SH-SY5Y (cell line): ENCODE results near the gene SNCA.

Experiments used
- GATA2 ChIP-seq: IDR thresholded peaks from 2 replicates; pipeline ENCODE4 v1.6.1; 2011; ENCODE audit warnings: mild to moderate bottlenecking, low read depth, low read length
- GATA3 ChIP-seq: IDR thresholded peaks from 2 replicates; pipeline ENCODE4 v1.6.1; 2011; ENCODE audit warnings: low read depth, mild to moderate bottlenecking, low read length, moderate library complexity

GRCh38 chr4:89765528-89765927, 71.4 kb downstream of the SNCA start:
- TF ChIP-seq GATA2 (no peak), GATA3 (no peak)
